ENCODE data around the gene USP27X.

DNA sequence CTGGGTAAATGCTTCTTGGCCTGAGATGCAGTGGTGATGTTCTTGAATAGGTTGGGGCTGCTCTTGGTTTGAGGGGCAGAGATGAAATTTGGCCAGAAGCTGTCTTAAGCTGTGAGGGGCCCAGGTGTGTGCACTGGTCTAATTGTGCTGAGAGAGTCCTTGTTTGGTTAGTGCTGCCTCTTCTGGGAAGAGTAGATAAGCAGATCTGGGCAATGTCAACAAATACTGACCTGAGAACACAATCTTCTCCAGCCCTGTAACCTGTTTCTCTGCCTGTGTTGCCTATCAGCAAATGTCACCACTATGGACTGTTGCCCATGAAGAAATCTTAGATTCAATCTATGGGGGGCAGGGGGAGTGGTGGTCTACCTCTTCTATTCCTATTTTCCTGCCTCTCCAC is 17.2 kb upstream of the USP27X start:
- TF ChIP-seq, protein P1, sequence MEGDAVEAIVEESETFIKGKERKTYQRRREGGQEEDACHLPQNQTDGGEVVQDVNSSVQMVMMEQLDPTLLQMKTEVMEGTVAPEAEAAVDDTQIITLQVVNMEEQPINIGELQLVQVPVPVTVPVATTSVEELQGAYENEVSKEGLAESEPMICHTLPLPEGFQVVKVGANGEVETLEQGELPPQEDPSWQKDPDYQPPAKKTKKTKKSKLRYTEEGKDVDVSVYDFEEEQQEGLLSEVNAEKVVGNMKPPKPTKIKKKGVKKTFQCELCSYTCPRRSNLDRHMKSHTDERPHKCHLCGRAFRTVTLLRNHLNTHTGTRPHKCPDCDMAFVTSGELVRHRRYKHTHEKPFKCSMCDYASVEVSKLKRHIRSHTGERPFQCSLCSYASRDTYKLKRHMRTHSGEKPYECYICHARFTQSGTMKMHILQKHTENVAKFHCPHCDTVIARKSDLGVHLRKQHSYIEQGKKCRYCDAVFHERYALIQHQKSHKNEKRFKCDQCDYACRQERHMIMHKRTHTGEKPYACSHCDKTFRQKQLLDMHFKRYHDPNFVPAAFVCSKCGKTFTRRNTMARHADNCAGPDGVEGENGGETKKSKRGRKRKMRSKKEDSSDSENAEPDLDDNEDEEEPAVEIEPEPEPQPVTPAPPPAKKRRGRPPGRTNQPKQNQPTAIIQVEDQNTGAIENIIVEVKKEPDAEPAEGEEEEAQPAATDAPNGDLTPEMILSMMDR (IDR thresholded peaks at IDR 0.05) = no peak
- TF ChIP-seq POLR2AphosphoS5 (IDR thresholded peaks at IDR 0.05) (no peak), POLR2A (IDR thresholded peaks at IDR 0.05) (no peak)
